ENCODE data around the gene FHIT. TPM values are rescaled to one million over a fixed set of nuclear protein-coding genes. Genes with fewer than 3 reads are reported as not detected.

The FHIT gene
- polyA plus RNA-seq, 1 of the 3 experiments (the other 2 are of a cell fraction): 0.41 TPM

- CTCF ChIA-PET: no interaction called here
- Histone ChIP-seq H3K36me3 (replicated peaks in 1 of 2; ENCODE audit: control insufficient read depth in 1 of 2, insufficient read depth in 2 of 2, low read length in 1 of 2) (no peaks in the 10 kb centered on the region), H4K20me1 (ENCODE audit: insufficient read depth) (no peaks in the 10 kb centered on the region), H3F3A (replicated peaks; ENCODE audit: insufficient read depth) (no peaks in the 10 kb centered on the region), H3K9me2 (no peaks in the 10 kb centered on the region), H3K27ac (ENCODE audit: low read depth in 2 of 2, low read length in 1 of 2) (no peak overlapping the region), H3K27me3 (ENCODE audit: insufficient read depth) (no peaks in the 10 kb centered on the region), H3K4me2 (no peak overlapping the region), H3K4me3 (ENCODE audit: low read depth in 2 of 2, low read length in 1 of 2) (no peak overlapping the region), H3K4me1 (ENCODE audit: control insufficient read depth in 1 of 2, insufficient read depth in 2 of 2, low read depth in 1 of 2, low read length in 1 of 2) (no peaks in the 10 kb centered on the region), H3K9me3 (no peaks in the 10 kb centered on the region), H3K9ac (no peak overlapping the region), H3K79me2 (ENCODE audit: insufficient read depth) (no peaks in the 10 kb centered on the region), H2AFZ (ENCODE audit: low read depth) (no peak overlapping the region)
- 69% methylated on average over 2 of the region's 2 CpGs for WGBS (ENCODE audit: low lambda C conversion rate)
- TF ChIP-seq CTCF (IDR thresholded peaks at IDR 0.05) (no peak), ELF1 (IDR thresholded peaks at IDR 0.05) (no peak), FOXJ3 (CRISPR knock-in tag; IDR thresholded peaks at IDR 0.05) (no peak), MAX (IDR thresholded peaks at IDR 0.05; ENCODE audit: low read depth) (no peak)
- no peak for DNase-seq
- POLR2A ChIA-PET: no interaction called here
These were observed 81.5 kb downstream of the FHIT start for GRCh38 chr3:61169621-61170251.

- Histone ChIP-seq H3K27ac (ENCODE audit: low read depth in 2 of 2, low read length in 1 of 2) (no peak overlapping the region), H3K79me2 (ENCODE audit: insufficient read depth) (no peaks in the 10 kb centered on the region), H4K20me1 (ENCODE audit: insufficient read depth) (no peaks in the 10 kb centered on the region), H3K9ac (no peak overlapping the region), H3K9me3 (no peaks in the 10 kb centered on the region), H3K4me3 (ENCODE audit: low read depth in 2 of 2, low read length in 1 of 2) (no peak overlapping the region), H3F3A (replicated peaks; ENCODE audit: insufficient read depth) (no peaks in the 10 kb centered on the region), H3K4me2 (no peak overlapping the region), H3K4me1 (ENCODE audit: control insufficient read depth in 1 of 2, insufficient read depth in 2 of 2, low read depth in 1 of 2, low read length in 1 of 2) (no peaks in the 10 kb centered on the region), H3K27me3 (ENCODE audit: insufficient read depth) (no peaks in the 10 kb centered on the region), H2AFZ (ENCODE audit: low read depth) (no peak overlapping the region), H3K9me2 (no peaks in the 10 kb centered on the region), H3K36me3 (replicated peaks in 1 of 2; ENCODE audit: control insufficient read depth in 1 of 2, insufficient read depth in 2 of 2, low read length in 1 of 2) (no peaks in the 10 kb centered on the region)
- ChIA-PET CTCF (no interaction called here), POLR2A (no interaction called here)
- TF ChIP-seq ELF1 (IDR thresholded peaks at IDR 0.05) (no peak), SIN3A (IDR thresholded peaks at IDR 0.05; ENCODE audit: borderline replicate concordance, low read depth, low read length) (no peak), RXRA (IDR thresholded peaks at IDR 0.05; ENCODE audit: borderline replicate concordance, low read depth) (no peak), FOXM1 (IDR thresholded peaks at IDR 0.05; ENCODE audit: low read depth) (no peak), EP300 (IDR thresholded peaks at IDR 0.05; ENCODE audit: borderline replicate concordance in 1 of 2, low read depth in 1 of 2, low read length in 1 of 2) (no peak), RFX5 (IDR thresholded peaks at IDR 0.05; ENCODE audit: low read length) (no peak), SMC3 (IDR thresholded peaks at IDR 0.05; ENCODE audit: low read depth, low read length) (no peak), ZBTB33 (IDR thresholded peaks at IDR 0.05; ENCODE audit: borderline replicate concordance, low read depth) (no peak), USF1 (IDR thresholded peaks at IDR 0.05; ENCODE audit: borderline replicate concordance, low read depth) (no peak), TAF1 (IDR thresholded peaks at IDR 0.05; ENCODE audit: borderline replicate concordance, low read depth, low read length) (no peak), MXI1 (IDR thresholded peaks at IDR 0.05; ENCODE audit: low read depth, low read length) (no peak), PBX3 (IDR thresholded peaks at IDR 0.05) (no peak), FOSL2 (IDR thresholded peaks at IDR 0.05; ENCODE audit: borderline replicate concordance, low read depth) (no peak)
- WGBS (ENCODE audit: low lambda C conversion rate): 50% methylated on average over 3 of the region's 3 CpGs
- no peak for DNase-seq
These were observed 83.0 kb downstream of the FHIT start for GRCh38 chr3:61168286-61168685.
